ENCODE measurements around the gene PPFIA3. TPM values are rescaled to one million over a fixed set of nuclear protein-coding genes. Genes with fewer than 3 reads are reported as not detected.

The PPFIA3 gene
- total RNA-seq, 4 donors from 2014 or later, result 1.8 to 6.7 (median 3.5) TPM

DNA sequence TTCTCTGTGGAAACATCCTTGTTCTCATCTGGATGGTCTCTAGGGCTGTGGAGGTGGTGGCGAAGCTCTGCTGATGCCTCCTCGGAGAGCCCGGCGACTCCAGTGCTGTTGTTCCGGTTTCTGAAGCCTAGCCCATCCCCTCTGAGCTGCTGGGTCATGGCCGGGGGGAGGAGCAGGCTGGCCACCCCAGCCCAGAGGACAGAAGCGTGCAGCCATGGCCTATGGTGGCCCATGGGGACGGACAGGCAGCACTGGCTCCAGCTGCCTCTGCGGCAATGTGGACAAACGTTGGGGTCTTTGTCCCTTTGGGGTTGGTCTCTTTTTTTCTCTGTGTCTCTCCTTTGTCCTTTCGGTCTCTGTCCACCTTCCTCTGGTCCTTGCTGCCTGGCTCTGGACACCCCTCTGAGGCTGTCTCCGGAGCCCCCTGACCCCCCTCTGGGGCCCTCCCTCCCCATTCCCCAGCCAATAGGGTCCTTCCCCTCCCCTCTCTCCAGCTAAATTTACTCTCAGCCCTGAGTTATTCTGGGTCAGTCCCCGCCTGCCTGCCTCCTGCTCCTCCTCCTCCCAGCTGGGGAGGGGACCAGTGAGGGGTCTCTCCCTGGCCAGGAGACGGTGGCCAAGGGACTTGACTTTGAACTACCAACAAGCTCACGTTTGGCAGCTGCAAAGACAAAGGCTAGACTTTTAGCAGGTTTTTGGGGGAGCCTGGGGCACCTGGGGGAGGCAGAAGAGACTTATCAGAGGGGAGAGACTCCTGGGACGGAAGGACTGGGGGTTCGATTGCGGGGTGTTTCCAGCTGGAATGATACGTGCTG lies 35.9 kb downstream of the PPFIA3 start, which contains the start of gene HRC:
TSS of gene HRC (minus strand) at position 392 of the 815 bp plus-strand sequence. CDS start at position 233, 159 bp downstream.
- no peaks in the 10 kb centered on the region for H3K9me3 ChIP-seq
- TF ChIP-seq POLR2A (IDR thresholded peaks at IDR 0.05) (no peak), EP300 (IDR thresholded peaks at IDR 0.05) (no peak)
- TF ChIP-seq, protein P1, sequence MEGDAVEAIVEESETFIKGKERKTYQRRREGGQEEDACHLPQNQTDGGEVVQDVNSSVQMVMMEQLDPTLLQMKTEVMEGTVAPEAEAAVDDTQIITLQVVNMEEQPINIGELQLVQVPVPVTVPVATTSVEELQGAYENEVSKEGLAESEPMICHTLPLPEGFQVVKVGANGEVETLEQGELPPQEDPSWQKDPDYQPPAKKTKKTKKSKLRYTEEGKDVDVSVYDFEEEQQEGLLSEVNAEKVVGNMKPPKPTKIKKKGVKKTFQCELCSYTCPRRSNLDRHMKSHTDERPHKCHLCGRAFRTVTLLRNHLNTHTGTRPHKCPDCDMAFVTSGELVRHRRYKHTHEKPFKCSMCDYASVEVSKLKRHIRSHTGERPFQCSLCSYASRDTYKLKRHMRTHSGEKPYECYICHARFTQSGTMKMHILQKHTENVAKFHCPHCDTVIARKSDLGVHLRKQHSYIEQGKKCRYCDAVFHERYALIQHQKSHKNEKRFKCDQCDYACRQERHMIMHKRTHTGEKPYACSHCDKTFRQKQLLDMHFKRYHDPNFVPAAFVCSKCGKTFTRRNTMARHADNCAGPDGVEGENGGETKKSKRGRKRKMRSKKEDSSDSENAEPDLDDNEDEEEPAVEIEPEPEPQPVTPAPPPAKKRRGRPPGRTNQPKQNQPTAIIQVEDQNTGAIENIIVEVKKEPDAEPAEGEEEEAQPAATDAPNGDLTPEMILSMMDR (IDR thresholded peaks at IDR 0.05), result no peak
- peaks cover 0 to 36% (median 19%) of the 10 kb centered on the region in 4 donors for H3K4me1 ChIP-seq
- DNase-seq (ENCODE audit: low spot score in 2 of 2), result no peak
- peaks cover 0 to 30% of the 10 kb centered on the region in 2 donors for H3K27me3 ChIP-seq
- H3K4me3 ChIP-seq, result no peak within 1 kb of the TSS
- H3K36me3 ChIP-seq, result no peaks in the 10 kb centered on the region
- peak within 1 kb of the TSS in 1 of 4 donors; percentile 26 for H3K27ac ChIP-seq
- 30 to 47% methylated on average over 19 of the region's 19 CpGs for WGBS, 2 donors

DNA sequence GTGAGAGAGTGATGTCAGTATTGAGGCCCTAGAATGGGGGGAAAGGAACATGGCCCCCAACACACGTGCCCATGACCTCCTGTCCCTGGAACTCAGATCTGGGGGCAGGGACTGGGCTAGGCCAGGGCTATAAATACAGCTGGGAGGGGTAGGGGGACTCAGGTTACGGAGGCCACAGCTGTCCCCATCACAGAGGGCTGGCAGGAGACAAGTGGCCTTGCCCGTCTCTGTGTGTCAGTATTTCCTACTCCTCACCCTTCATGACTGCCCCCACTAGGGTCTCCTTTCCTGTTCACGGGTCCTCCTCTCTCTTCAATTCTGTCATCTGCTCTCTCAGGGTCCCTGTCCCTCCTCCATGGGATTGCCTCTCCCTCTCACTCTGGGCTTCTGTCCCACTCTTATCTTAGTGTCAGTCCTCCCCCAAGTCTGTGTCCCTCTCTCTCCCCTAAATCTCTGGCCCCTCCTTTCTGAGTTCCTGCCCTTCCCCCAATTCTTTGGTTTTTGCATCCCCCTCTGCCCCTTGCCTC lies 36.5 kb downstream of the PPFIA3 start:
- no peak overlapping the region for H3K4me3 ChIP-seq
- no peaks in the 10 kb centered on the region for H3K9me3 ChIP-seq
- TF ChIP-seq, protein P1 (IDR thresholded peaks at IDR 0.05), result no peak
- TF ChIP-seq POLR2A (IDR thresholded peaks at IDR 0.05), result no peak
- no peak for TF ChIP-seq EP300 (IDR thresholded peaks at IDR 0.05)
- H3K27me3 ChIP-seq, result peaks cover 0 to 30% of the 10 kb centered on the region in 2 donors
- peak overlapping the region in 1 of 4 donors; percentile 26 for H3K27ac ChIP-seq
- H3K4me1 ChIP-seq, result peaks cover 0 to 29% (median 15%) of the 10 kb centered on the region in 4 donors
- 39 to 41% methylated on average over 4 of the region's 4 CpGs for WGBS, 2 donors
- no peak for DNase-seq (ENCODE audit: low spot score in 2 of 2)
- no peaks in the 10 kb centered on the region for H3K36me3 ChIP-seq

DNA sequence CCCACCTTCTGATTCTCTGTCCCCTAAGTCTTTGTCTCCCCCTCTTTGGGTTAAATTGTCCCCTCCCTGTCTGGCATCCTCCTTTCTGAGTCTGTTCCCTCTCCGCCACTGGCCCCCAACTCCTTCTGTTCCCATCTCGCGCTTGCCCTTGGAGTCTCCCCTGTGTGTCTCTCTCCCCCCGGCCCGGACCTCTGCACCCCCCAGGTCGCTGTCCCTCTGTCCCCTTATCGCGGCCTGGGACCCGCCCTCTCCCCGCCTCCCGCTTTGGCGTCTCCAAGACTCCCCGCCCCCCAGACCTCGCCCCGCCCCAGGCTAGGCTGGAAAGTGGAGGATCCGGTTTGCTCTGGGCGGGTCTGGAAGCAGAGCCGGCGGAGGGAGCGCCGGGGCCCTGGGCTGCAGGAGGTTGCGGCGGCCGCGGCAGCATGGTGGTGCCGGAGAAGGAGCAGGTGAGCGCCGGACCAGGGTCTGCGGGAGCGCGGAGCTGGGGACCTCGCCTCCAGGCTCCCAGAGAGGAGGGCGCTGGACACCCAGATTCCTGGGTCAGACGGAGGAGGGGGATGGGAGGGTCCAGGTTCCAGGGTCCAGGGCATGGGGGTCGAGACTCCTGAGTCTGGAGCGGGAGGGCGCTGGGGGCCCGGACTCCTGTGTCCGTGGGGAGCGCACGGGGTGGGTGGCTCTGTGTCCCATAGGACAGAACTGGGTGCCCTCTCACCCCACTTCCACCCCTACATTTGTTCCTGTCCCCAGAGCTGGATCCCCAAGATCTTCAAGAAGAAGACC lies 38.3 kb downstream of the PPFIA3 start, which contains the start of gene TRPM4:
TSS of gene TRPM4 (plus strand) at position 348 of the 780 bp plus-strand sequence. CDS start at position 423, 75 bp downstream.
- Histone ChIP-seq H3K36me3 (no peaks in the 10 kb centered on the region), H3K27ac (peak within 1 kb of the TSS; percentile 61 to 87 (median 74)), H3K9me3 (no peaks in the 10 kb centered on the region), H3K4me1 (peaks cover 0 to 17% (median 10%) of the 10 kb centered on the region in 4 donors), H3K4me3 (peak within 1 kb of the TSS; percentile 49 to 84 (median 59)), H3K27me3 (peaks cover 0 to 28% of the 10 kb centered on the region in 2 donors)
- peak; percentile 79 to 85 for DNase-seq (ENCODE audit: low spot score in 2 of 2)
- 1% methylated on average over 33 to 37 of the region's 41 CpGs for WGBS, 2 donors
- TF ChIP-seq, protein P1 (IDR thresholded peaks at IDR 0.05), result no peak
- TF ChIP-seq POLR2A (IDR thresholded peaks at IDR 0.05), result peak; percentile 18 to 60
- peak in 1 of 2 donors; percentile 82 for TF ChIP-seq EP300 (IDR thresholded peaks at IDR 0.05)

DNA sequence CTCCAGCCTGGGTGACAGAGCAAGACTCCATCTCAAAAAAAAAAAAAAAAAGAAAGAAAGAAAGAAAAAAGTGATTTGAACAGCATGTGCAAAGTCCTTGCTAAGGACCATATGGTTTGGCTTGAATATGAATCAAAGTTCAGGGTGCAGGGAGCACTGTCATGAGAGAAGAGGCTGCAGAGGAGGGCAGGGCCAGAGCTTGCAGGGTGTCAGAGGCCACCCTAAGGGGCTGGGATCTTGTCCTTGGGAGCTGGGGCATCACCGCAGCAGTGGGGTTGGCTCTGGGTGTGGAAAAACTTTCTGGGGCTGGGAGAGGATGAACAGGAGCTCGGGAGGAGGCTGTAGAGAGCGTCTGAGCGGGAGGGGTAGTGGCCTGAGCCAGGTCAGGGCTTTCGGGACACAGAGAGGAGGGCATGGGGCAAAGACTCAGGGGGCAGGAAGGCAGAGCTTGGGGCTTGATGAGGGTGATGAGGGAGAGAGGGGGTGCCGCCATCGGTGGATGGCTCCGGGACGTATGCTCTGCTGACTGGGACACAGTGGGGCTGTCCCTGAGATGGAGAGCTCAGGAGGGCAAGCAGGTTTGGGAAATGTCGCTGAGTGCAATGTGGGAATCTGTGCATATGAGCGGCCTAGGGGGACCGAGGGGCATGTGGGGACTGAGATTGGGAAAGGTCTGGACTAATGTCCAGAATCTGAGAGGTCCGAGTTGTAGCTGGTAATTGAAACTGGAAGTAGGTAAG lies 41.3 kb downstream of the PPFIA3 start:
- H3K27me3 ChIP-seq, result peaks cover 0 to 38% of the 10 kb centered on the region in 2 donors
- H3K4me1 ChIP-seq, result peaks cover 0 to 25% (median 10%) of the 10 kb centered on the region in 4 donors
- no peaks in the 10 kb centered on the region for H3K9me3 ChIP-seq
- 84 to 85% methylated on average over 13 of the region's 13 CpGs for WGBS, 2 donors
- no peak for DNase-seq (ENCODE audit: low spot score in 2 of 2)
- no peak for TF ChIP-seq POLR2A (IDR thresholded peaks at IDR 0.05)
- TF ChIP-seq EP300 (IDR thresholded peaks at IDR 0.05), result no peak
- TF ChIP-seq, protein P1 (IDR thresholded peaks at IDR 0.05), result no peak
- H3K36me3 ChIP-seq, result no peaks in the 10 kb centered on the region
- no peak overlapping the region for H3K4me3 ChIP-seq
- no peak overlapping the region for H3K27ac ChIP-seq

Measured in tibial nerve (tissue), 4 donors.